Loucy (cell line): Measurements from ENCODE around the gene C3orf33.
"Not testable (repeated sequence)": the region's sequence is repeated elsewhere in the genome, so short reads cannot be mapped to it uniquely, and the experiment has no call there.

Source experiments
- H2AFZ ChIP-seq: fragments of 200-600 bp; sonication (generic); 2 replicates; pipeline ENCODE4 v1.6.0; 2016; ENCODE audit warnings: antibody characterized with exemption, mild to moderate bottlenecking, low read length, moderate library complexity
- H3F3A ChIP-seq: fragments of 200-600 bp; 2 replicates; pipeline ENCODE4 v1.6.0; 2016; ENCODE audit warnings: antibody characterized with exemption, low read depth, mild to moderate bottlenecking
- H3K27me3 ChIP-seq: fragments of 200-600 bp; sonication (generic); 2 replicates; pipeline ENCODE4 v1.6.1; 2014; ENCODE audit warnings: low read length, mild to moderate bottlenecking; ENCODE audit not compliant: insufficient read depth, poor library complexity, severe bottlenecking
- H3K36me3 ChIP-seq: fragments of 200-600 bp; sonication (generic); 2 replicates; pipeline ENCODE4 v1.6.1; 2016; ENCODE audit warnings: low read length; ENCODE audit not compliant: insufficient read depth
- H3K4me1 ChIP-seq: fragments of 200-600 bp; sonication (generic); 2 replicates; pipeline ENCODE4 v1.5.1; 2014; ENCODE audit warnings: low read length, mild to moderate bottlenecking; ENCODE audit not compliant: insufficient read depth, poor library complexity, severe bottlenecking
- H3K4me2 ChIP-seq: fragments of 200-600 bp; sonication (generic); 2 replicates; pipeline ENCODE4 v1.6.0; 2014; ENCODE audit warnings: antibody characterized with exemption, low read length, low read depth, mild to moderate bottlenecking; ENCODE audit not compliant: poor library complexity, severe bottlenecking
- H3K4me3 ChIP-seq: fragments of 200-600 bp; sonication (generic); 2 replicates; pipeline ENCODE4 v1.5.1; 2014; ENCODE audit warnings: low read length, mild to moderate bottlenecking, mixed read lengths; ENCODE audit not compliant: poor library complexity, severe bottlenecking
- H3K79me2 ChIP-seq: fragments of 200-600 bp; sonication (generic); 2 replicates; pipeline ENCODE4 v1.6.1; 2014; ENCODE audit warnings: low read length; ENCODE audit not compliant: insufficient read depth
- H3K9ac ChIP-seq: fragments of 200-600 bp; sonication (generic); 2 replicates; pipeline ENCODE4 v1.6.0; 2014; ENCODE audit warnings: mild to moderate bottlenecking, low read depth, low read length, moderate library complexity; ENCODE audit not compliant: poor library complexity, severe bottlenecking
- H3K9me2 ChIP-seq: fragments of 200-600 bp; sonication (generic); replicated peaks from 2 replicates; pipeline ENCODE4 v1.6.1; 2016; ENCODE audit warnings: low read depth, low read length, mixed read lengths
- H3K9me3 ChIP-seq: fragments of 200-600 bp; sonication (generic); 2 replicates; pipeline ENCODE4 v1.6.1; 2014; ENCODE audit warnings: mild to moderate bottlenecking, antibody characterized with exemption, low read length, low read depth; ENCODE audit not compliant: insufficient read depth
- H4K20me1 ChIP-seq: fragments of 200-600 bp; sonication (generic); 2 replicates; pipeline ENCODE4 v1.6.0; 2014; ENCODE audit warnings: antibody characterized with exemption, low read length, mild to moderate bottlenecking; ENCODE audit not compliant: insufficient read depth, poor library complexity, severe bottlenecking
- EZH2phosphoT487 ChIP-seq: fragments of 200-600 bp; IDR thresholded peaks from 2 replicates; pipeline ENCODE4 v1.6.1; 2018; ENCODE audit warnings: antibody characterized with exemption, mild to moderate bottlenecking, moderate library complexity, borderline replicate concordance
- TF ChIP-seq, protein P1 (sequence below): fragments of 200-600 bp; sonication (generic); conservative IDR thresholded peaks from 2 replicates; pipeline ENCODE4 v1.5.1; 2014; ENCODE audit warnings: mild to moderate bottlenecking, antibody characterized with exemption, low read length

Gene C3orf33

DNA sequence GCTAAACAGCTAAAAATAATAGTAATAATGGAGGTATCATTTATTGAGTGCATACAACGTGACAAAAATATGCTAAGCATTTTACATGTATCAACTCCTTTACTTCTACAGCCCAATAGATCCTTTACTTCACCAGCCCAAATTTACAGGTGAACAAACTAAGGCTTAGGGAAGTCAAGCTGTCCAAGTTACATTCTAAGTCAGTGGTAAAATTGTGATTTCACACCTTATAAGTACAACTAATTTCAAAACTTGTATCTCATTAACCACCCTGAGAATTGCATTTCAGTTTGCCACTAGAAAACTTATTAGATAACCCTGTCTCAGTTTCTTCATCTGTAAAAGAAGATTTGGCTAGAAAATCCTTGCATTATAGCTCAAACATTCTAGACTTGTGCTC lies 37.5 kb upstream of the C3orf33 start:
- Histone ChIP-seq H3K36me3 (no peaks in the 10 kb centered on the region), H3K4me3 (no peak overlapping the region), H3K79me2 (peaks cover 42% of the 10 kb centered on the region), H3K4me1 (peaks cover 27% of the 10 kb centered on the region), H3F3A (no peaks in the 10 kb centered on the region), H2AFZ (no peak overlapping the region), H3K27me3 (no peaks in the 10 kb centered on the region), H3K9me2 (no peaks in the 10 kb centered on the region), H3K9me3 (no peaks in the 10 kb centered on the region), H3K4me2 (peak overlapping the region; percentile 52), H4K20me1 (peaks cover 22% of the 10 kb centered on the region), H3K9ac (no peak overlapping the region)
- TF ChIP-seq, protein P1, sequence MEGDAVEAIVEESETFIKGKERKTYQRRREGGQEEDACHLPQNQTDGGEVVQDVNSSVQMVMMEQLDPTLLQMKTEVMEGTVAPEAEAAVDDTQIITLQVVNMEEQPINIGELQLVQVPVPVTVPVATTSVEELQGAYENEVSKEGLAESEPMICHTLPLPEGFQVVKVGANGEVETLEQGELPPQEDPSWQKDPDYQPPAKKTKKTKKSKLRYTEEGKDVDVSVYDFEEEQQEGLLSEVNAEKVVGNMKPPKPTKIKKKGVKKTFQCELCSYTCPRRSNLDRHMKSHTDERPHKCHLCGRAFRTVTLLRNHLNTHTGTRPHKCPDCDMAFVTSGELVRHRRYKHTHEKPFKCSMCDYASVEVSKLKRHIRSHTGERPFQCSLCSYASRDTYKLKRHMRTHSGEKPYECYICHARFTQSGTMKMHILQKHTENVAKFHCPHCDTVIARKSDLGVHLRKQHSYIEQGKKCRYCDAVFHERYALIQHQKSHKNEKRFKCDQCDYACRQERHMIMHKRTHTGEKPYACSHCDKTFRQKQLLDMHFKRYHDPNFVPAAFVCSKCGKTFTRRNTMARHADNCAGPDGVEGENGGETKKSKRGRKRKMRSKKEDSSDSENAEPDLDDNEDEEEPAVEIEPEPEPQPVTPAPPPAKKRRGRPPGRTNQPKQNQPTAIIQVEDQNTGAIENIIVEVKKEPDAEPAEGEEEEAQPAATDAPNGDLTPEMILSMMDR = no peak
- TF ChIP-seq EZH2phosphoT487 = no peak

DNA sequence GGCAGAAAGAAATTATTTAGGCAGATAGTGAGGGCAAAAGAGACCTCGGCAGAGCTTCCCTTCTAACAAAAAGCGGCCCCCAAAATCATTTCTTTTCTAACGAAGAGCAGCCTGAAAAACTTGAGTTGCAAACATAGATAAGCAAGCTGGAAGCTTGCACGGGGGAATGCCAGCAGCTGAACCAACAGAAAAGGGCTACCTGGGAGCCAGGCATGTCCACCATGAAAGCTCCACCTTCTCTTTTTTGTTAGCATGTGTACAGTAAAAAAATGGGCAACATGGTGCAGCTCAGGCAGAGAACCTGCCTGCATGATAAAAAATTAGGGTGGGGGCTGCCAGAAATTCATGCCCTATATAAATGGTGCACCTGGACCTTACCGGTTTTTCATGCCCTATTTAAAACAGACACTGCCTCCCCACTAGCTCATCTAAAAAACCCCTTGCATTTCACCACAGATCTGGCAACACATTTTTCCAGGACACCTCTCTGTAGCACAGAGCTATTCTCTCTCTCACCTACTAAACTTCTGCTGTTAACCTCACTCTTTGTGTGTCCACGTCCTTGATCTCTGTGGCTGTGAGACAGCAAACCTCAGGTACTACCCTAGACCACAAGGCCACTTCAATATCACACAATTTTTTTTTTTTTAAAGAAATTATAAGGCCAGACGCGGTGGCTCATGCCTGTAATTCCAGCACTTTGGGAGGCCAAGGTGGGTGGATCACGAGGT lies 29.4 kb upstream of the C3orf33 start:
- Histone ChIP-seq H3K4me3 (no peak overlapping the region), H3F3A (no peaks in the 10 kb centered on the region), H3K9ac (no peak overlapping the region), H2AFZ (no peak overlapping the region), H3K79me2 (no peaks in the 10 kb centered on the region), H3K36me3 (no peaks in the 10 kb centered on the region), H3K9me3 (no peaks in the 10 kb centered on the region), H3K27me3 (no peaks in the 10 kb centered on the region), H3K4me1 (no peaks in the 10 kb centered on the region), H3K4me2 (no peak overlapping the region), H4K20me1 (no peaks in the 10 kb centered on the region), H3K9me2 (no peaks in the 10 kb centered on the region)
- TF ChIP-seq EZH2phosphoT487 = no peak
- TF ChIP-seq, protein P1 = no peak

DNA sequence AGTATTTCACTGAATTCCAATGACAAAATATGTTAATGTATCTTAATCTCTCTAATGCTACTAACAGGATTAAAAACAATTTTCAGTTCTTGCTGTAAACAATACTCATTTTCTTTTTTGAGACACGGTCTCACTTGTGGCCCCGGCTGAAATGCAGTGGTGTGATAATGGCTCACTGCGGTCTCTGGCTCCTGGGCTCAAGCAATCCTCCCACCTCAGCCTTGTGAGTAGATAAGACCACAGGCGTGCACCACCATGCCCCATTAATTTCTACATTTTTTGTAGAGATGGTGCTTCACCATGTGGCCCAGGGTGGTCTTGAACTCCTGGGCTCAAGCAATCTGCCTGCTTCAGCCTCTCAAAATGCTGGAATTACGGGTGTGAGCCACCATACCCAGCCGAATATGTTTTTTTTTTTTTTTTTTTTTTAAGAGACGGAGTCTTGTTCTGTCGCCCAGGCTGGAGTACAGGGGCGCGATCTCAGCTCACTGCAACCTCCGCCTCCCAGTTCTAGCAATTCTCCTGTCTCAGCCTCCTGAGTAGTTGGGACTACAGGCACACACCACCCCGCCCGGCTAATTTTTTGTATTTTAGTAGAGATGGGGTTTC lies 22.5 kb upstream of the C3orf33 start:
- H3F3A ChIP-seq, H2AFZ ChIP-seq, H3K9me2 ChIP-seq, H3K27me3 ChIP-seq, H3K9ac ChIP-seq, H3K4me3 ChIP-seq, H3K79me2 ChIP-seq, H4K20me1 ChIP-seq, H3K4me1 ChIP-seq, H3K4me2 ChIP-seq, H3K9me3 ChIP-seq: not testable (repeated sequence)
- peaks cover 12% of the 10 kb centered on the region; the same call in 1 of the 2 replicates for H3K36me3 ChIP-seq

DNA sequence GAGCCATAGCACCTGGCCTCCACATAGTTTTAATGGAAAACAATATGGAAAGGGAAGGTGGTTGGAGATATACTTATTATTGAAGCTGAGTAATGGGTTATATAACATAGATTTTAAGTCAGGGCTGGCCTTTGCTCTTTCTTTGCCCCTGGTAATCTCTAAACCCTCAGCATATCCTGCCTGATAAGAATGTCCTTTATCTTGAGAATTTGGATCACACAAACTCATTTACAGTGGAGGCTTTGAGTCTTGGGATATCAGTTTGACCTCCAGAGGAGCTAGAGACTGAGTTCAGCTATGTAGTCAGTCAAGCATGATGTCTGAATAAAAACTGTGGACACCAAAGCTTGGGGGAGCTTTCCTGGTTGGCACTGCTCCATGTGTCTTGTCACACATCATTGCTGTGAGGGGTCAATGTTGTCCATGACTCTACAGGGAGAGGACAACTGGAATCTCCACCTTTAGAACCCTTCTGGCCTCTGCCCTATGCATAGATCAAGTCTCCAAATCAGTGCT lies 9.0 kb upstream of the C3orf33 start:
- H2AFZ ChIP-seq = no peak overlapping the region
- no peak overlapping the region for H3K4me3 ChIP-seq
- H3K36me3 ChIP-seq = no peaks in the 10 kb centered on the region
- TF ChIP-seq, protein P1 = no peak
- TF ChIP-seq EZH2phosphoT487 = no peak
- H3K9me3 ChIP-seq = no peaks in the 10 kb centered on the region
- no peaks in the 10 kb centered on the region for H3K9me2 ChIP-seq
- no peak overlapping the region for H3K9ac ChIP-seq
- no peaks in the 10 kb centered on the region for H3K27me3 ChIP-seq
- no peaks in the 10 kb centered on the region for H3K79me2 ChIP-seq
- no peaks in the 10 kb centered on the region for H4K20me1 ChIP-seq
- no peaks in the 10 kb centered on the region for H3K4me1 ChIP-seq
- H3F3A ChIP-seq = no peaks in the 10 kb centered on the region
- no peak overlapping the region for H3K4me2 ChIP-seq

- H3K79me2 ChIP-seq, H3K4me1 ChIP-seq, H2AFZ ChIP-seq, H3F3A ChIP-seq, H3K9ac ChIP-seq, H3K27me3 ChIP-seq, H3K9me3 ChIP-seq, H3K4me3 ChIP-seq, H3K4me2 ChIP-seq, H4K20me1 ChIP-seq, H3K36me3 ChIP-seq, H3K9me2 ChIP-seq: not testable (repeated sequence)
Measured at GRCh38 chr3:155813224-155813623, 7.1 kb upstream of the C3orf33 start.
